GM23338 (cell line): Measurements from ENCODE around the gene KIF25. TPM values are rescaled to one million over a fixed set of nuclear protein-coding genes. Genes with fewer than 3 reads are reported as not detected.

Source experiments
- ATAC-seq: fragments of 200-7000 bp; cut with Tn5 transposase; 3 replicates; pipeline ENCODE4 v1.9.1; 2020
- DNase-seq: peaks from one replicate; pipeline ENCODE4 v3.0.0-alpha.2; 2015; ENCODE audit warnings: low spot score
- H2AFZ ChIP-seq: fragments of 200-600 bp; sonication (generic); 2 replicates; pipeline ENCODE4 v1.8.0; 2016; ENCODE audit warnings: antibody characterized with exemption, mild to moderate bottlenecking, moderate library complexity
- H3F3A ChIP-seq: fragments of 200-600 bp; sonication (generic); replicated peaks from 2 replicates; pipeline ENCODE4 v1.8.0; 2017; ENCODE audit warnings: antibody characterized with exemption, mixed run types, low read depth
- H3K27ac ChIP-seq: fragments of 200-600 bp; sonication (generic); 2 replicates; pipeline ENCODE4 v1.6.1; 2016; ENCODE audit warnings: low read depth
- H3K27me3 ChIP-seq: fragments of 200-600 bp; sonication (generic); 2 replicates; pipeline ENCODE4 v1.8.0; 2016; ENCODE audit warnings: mild to moderate bottlenecking, mixed run types, moderate library complexity; ENCODE audit not compliant: insufficient read depth
- H3K36me3 ChIP-seq: fragments of 200-600 bp; sonication (generic); 2 replicates; pipeline ENCODE4 v1.8.0; 2016; ENCODE audit warnings: mild to moderate bottlenecking; ENCODE audit not compliant: insufficient read depth
- H3K4me1 ChIP-seq: fragments of 200-600 bp; sonication (generic); 2 replicates; pipeline ENCODE4 v1.8.0; 2016; ENCODE audit warnings: mild to moderate bottlenecking, moderate library complexity; ENCODE audit not compliant: insufficient read depth
- H3K4me2 ChIP-seq: fragments of 200-600 bp; sonication (generic); 2 replicates; pipeline ENCODE4 v1.7.1; 2017; ENCODE audit warnings: mixed run types
- H3K4me3 ChIP-seq: fragments of 200-600 bp; sonication (generic); 2 replicates; pipeline ENCODE4 v1.6.1; 2016; ENCODE audit warnings: mixed run types
- H3K79me2 ChIP-seq: fragments of 200-600 bp; sonication (generic); replicated peaks from 2 replicates; pipeline ENCODE4 v1.8.0; 2017; ENCODE audit warnings: mild to moderate bottlenecking; ENCODE audit not compliant: insufficient read depth
- H3K9me2 ChIP-seq: fragments of 200-600 bp; sonication (generic); 2 replicates; pipeline ENCODE4 v1.8.0; 2017; ENCODE audit not compliant: insufficient read depth
- H4K20me1 ChIP-seq: fragments of 200-600 bp; sonication (generic); replicated peaks from 2 replicates; pipeline ENCODE4 v1.8.0; 2017; ENCODE audit warnings: mild to moderate bottlenecking; ENCODE audit not compliant: insufficient read depth
- H3K27ac Mint-ChIP-seq: 2 replicates; pipeline ENCODE4 v1.8.0; 2020; ENCODE audit warnings: inconsistent platforms, mild to moderate bottlenecking, moderate library complexity, mixed read lengths
- H3K27me3 Mint-ChIP-seq: 3 replicates; pipeline ENCODE4 v1.8.0; 2022; ENCODE audit warnings: low read depth, mild to moderate bottlenecking, moderate library complexity, mixed read lengths, inconsistent platforms; ENCODE audit not compliant: insufficient read depth, poor library complexity
- H3K36me3 Mint-ChIP-seq: 3 replicates; pipeline ENCODE4 v1.8.0; 2021; ENCODE audit warnings: low read depth, mild to moderate bottlenecking, inconsistent platforms, moderate library complexity, mixed read lengths
- H3K4me1 Mint-ChIP-seq: 3 replicates; pipeline ENCODE4 v1.8.0; 2020; ENCODE audit warnings: mild to moderate bottlenecking, inconsistent platforms, mixed read lengths
- H3K4me3 Mint-ChIP-seq: 3 replicates; pipeline ENCODE4 v1.8.0; 2021; ENCODE audit warnings: moderate library complexity, mild to moderate bottlenecking, inconsistent platforms, mixed read lengths
- H3K9me3 Mint-ChIP-seq: 3 replicates; pipeline ENCODE4 v1.8.0; 2020; ENCODE audit warnings: moderate library complexity, mild to moderate bottlenecking, inconsistent platforms, mixed read lengths
- CREB1 ChIP-seq: fragments of 250-450 bp; sonication (Bioruptor Pico); IDR thresholded peaks from 2 replicates; pipeline ENCODE4 v1.5.0; 2020; ENCODE audit warnings: low read depth, mild to moderate bottlenecking, moderate library complexity
- CTCF ChIP-seq, 2 experiments: fragments of 200-600 bp in 1 of 2; sonication (generic) in 1 of 2; conservative IDR thresholded peaks; 2 replicates each; pipeline versions ENCODE4 v1.5.1 to v1.6.1; 2016 to 2017; ENCODE audit warnings: antibody characterized with exemption in 2 of 2, low read depth in 2 of 2, mild to moderate bottlenecking in 2 of 2, moderate library complexity in 1 of 2
- EZH2 ChIP-seq: fragments of 200-600 bp; sonication (generic); IDR thresholded peaks from one replicate; pipeline ENCODE4 v1.8.0; 2017; ENCODE audit warnings: antibody characterized with exemption, mild to moderate bottlenecking, low read depth; ENCODE audit not compliant: unreplicated experiment
- EZH2phosphoT487 ChIP-seq: fragments of 200-600 bp; sonication (generic); IDR thresholded peaks from one replicate; pipeline ENCODE4 v1.8.1; 2018; ENCODE audit warnings: antibody characterized with exemption; ENCODE audit not compliant: unreplicated experiment
- JUNB ChIP-seq: IDR thresholded peaks from one replicate; pipeline ENCODE4 v1.6.1; 2016; ENCODE audit warnings: antibody characterized with exemption; ENCODE audit not compliant: unreplicated experiment
- NANOG ChIP-seq: IDR thresholded peaks from 2 replicates; pipeline ENCODE4 v1.6.1; 2016; ENCODE audit warnings: antibody characterized with exemption, borderline replicate concordance
- POLR2AphosphoS5 ChIP-seq: IDR thresholded peaks from 2 replicates; pipeline ENCODE4 v1.6.1; 2016; ENCODE audit warnings: antibody characterized with exemption, low read depth
- STAT1 ChIP-seq: IDR thresholded peaks from one replicate; pipeline ENCODE4 v1.6.1; 2016; ENCODE audit warnings: antibody characterized with exemption; ENCODE audit not compliant: unreplicated experiment
- ZNF114 ChIP-seq: fragments of 250-450 bp; sonication (Bioruptor Pico); IDR thresholded peaks from 2 replicates; pipeline ENCODE4 v1.5.0; 2020; ENCODE audit warnings: mild to moderate bottlenecking, moderate library complexity
- ZNF331 ChIP-seq: fragments of 250-450 bp; sonication (Bioruptor Pico); IDR thresholded peaks from 2 replicates; pipeline ENCODE4 v1.5.0; 2020; ENCODE audit warnings: low read depth, mild to moderate bottlenecking, moderate library complexity
- polyA plus RNA-seq: library from polyadenylated mRNA; unstranded; fragments of >200 nt; fragmentation: Nextera tagmentation; extraction: Ambion mirVana; gene quantifications from 2 replicates; pipeline ENCODE4 v1.2.1, GENCODE V29; 2016
- total RNA-seq: library from RNA; depleted of rRNA; stranded (reverse); fragments of >200 nt; shearing (Covaris generic); gene quantifications from 2 replicates; pipeline ENCODE4 v1.2.3, GENCODE V29; 2014
- TF ChIP-seq, protein P1 (sequence below): fragments of 250-450 bp; sonication (Bioruptor Pico); IDR thresholded peaks from 2 replicates; pipeline ENCODE4 v1.5.0; 2020; ENCODE audit warnings: mild to moderate bottlenecking, moderate library complexity
- TF ChIP-seq, protein P2 (sequence below): IDR thresholded peaks from one replicate; pipeline ENCODE4 v1.6.1; 2018; ENCODE audit warnings: antibody characterized with exemption; ENCODE audit not compliant: unreplicated experiment
- TF ChIP-seq, protein P3 (sequence below): IDR thresholded peaks from 2 replicates; pipeline ENCODE4 v1.6.1; 2016; ENCODE audit warnings: antibody characterized with exemption

The KIF25 gene
- total and polyA plus RNA-seq, 2 experiments from 2014 or later: 0.69 to 0.76 TPM

DNA sequence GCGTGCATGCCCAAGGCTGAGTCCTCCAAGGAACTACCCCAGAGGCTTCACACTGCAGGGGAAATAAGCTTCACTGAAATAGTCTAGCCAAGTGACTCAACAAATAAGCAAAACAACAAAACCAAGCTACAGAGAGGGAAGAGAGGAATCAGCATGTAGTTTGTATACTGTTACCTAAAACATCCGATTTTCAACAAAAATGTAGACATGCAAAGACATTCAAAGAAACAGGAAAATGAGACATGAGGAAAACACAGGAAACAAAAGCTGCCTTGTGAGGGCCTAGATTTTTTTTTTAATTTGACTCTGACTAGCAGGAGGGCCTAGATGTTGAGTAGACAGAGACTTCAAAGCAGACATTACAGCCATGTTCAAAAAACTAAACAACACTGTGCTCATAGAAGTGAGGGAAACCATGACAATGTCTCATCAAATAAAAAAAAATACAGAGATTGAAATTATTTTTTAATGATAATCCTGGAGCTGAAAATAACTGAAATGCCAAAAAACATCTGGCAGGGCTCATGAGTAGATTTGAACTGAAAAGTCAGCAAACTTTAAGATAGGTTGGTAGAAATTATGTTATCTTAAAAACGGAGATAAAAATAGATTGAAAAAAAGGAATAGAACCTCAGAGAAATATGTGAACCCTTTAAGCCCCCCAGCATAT, 16.4 kb upstream of the KIF25 start:
- Histone ChIP-seq H3F3A (no peaks in the 10 kb centered on the region), H3K4me1 (no peaks in the 10 kb centered on the region), H3K27ac (no peak overlapping the region), H2AFZ (no peak overlapping the region), H3K4me2 (no peak overlapping the region), H3K79me2 (no peaks in the 10 kb centered on the region), H3K36me3 (no peaks in the 10 kb centered on the region), H3K9me2 (peaks cover 6% of the 10 kb centered on the region; the same call in 1 of the 2 replicates), H3K4me3 (no peak overlapping the region), H4K20me1 (no peaks in the 10 kb centered on the region), H3K27me3 (no peaks in the 10 kb centered on the region)
- Mint-ChIP-seq H3K27me3 (peaks cover 1% of the 10 kb centered on the region), H3K4me1 (no peaks in the 10 kb centered on the region; the same call in 2 of the 3 replicates), H3K36me3 (peaks cover 13% of the 10 kb centered on the region), H3K9me3 (peaks cover 16% of the 10 kb centered on the region; the same call in 2 of the 3 replicates), H3K27ac (no peak overlapping the region), H3K4me3 (no peak overlapping the region)
- DNase-seq (no peak), ATAC-seq (no peak)
- no peak for TF ChIP-seq EZH2phosphoT487
- TF ChIP-seq EZH2: no peak
- no peak for TF ChIP-seq NANOG
- TF ChIP-seq, protein P1, sequence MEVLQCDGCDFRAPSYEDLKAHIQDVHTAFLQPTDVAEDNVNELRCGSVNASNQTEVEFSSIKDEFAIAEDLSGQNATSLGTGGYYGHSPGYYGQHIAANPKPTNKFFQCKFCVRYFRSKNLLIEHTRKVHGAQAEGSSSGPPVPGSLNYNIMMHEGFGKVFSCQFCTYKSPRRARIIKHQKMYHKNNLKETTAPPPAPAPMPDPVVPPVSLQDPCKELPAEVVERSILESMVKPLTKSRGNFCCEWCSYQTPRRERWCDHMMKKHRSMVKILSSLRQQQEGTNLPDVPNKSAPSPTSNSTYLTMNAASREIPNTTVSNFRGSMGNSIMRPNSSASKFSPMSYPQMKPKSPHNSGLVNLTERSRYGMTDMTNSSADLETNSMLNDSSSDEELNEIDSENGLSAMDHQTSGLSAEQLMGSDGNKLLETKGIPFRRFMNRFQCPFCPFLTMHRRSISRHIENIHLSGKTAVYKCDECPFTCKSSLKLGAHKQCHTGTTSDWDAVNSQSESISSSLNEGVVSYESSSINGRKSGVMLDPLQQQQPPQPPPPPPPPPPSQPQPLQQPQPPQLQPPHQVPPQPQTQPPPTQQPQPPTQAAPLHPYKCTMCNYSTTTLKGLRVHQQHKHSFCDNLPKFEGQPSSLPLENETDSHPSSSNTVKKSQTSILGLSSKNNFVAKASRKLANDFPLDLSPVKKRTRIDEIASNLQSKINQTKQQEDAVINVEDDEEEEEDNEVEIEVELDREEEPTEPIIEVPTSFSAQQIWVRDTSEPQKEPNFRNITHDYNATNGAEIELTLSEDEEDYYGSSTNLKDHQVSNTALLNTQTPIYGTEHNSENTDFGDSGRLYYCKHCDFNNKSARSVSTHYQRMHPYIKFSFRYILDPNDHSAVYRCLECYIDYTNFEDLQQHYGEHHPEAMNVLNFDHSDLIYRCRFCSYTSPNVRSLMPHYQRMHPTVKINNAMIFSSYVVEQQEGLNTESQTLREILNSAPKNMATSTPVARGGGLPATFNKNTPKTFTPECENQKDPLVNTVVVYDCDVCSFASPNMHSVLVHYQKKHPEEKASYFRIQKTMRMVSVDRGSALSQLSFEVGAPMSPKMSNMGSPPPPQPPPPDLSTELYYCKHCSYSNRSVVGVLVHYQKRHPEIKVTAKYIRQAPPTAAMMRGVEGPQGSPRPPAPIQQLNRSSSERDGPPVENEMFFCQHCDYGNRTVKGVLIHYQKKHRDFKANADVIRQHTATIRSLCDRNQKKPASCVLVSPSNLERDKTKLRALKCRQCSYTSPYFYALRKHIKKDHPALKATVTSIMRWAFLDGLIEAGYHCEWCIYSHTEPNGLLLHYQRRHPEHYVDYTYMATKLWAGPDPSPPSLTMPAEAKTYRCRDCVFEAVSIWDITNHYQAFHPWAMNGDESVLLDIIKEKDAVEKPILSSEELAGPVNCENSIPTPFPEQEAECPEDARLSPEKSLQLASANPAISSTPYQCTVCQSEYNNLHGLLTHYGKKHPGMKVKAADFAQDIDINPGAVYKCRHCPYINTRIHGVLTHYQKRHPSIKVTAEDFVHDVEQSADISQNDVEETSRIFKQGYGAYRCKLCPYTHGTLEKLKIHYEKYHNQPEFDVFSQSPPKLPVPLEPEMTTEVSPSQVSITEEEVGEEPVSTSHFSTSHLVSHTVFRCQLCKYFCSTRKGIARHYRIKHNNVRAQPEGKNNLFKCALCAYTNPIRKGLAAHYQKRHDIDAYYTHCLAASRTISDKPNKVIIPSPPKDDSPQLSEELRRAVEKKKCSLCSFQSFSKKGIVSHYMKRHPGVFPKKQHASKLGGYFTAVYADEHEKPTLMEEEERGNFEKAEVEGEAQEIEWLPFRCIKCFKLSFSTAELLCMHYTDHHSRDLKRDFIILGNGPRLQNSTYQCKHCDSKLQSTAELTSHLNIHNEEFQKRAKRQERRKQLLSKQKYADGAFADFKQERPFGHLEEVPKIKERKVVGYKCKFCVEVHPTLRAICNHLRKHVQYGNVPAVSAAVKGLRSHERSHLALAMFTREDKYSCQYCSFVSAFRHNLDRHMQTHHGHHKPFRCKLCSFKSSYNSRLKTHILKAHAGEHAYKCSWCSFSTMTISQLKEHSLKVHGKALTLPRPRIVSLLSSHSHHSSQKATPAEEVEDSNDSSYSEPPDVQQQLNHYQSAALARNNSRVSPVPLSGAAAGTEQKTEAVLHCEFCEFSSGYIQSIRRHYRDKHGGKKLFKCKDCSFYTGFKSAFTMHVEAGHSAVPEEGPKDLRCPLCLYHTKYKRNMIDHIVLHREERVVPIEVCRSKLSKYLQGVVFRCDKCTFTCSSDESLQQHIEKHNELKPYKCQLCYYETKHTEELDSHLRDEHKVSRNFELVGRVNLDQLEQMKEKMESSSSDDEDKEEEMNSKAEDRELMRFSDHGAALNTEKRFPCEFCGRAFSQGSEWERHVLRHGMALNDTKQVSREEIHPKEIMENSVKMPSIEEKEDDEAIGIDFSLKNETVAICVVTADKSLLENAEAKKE: no peak
- TF ChIP-seq CTCF (conservative IDR thresholded peaks at IDR 0.05; ENCODE audit: low read depth in 2 of 2): no peak
- no peak for TF ChIP-seq ZNF331
- no peak for TF ChIP-seq ZNF114 (CRISPR knock-in tag)
- no peak for TF ChIP-seq JUNB
- TF ChIP-seq STAT1: no peak
- TF ChIP-seq, protein P2, sequence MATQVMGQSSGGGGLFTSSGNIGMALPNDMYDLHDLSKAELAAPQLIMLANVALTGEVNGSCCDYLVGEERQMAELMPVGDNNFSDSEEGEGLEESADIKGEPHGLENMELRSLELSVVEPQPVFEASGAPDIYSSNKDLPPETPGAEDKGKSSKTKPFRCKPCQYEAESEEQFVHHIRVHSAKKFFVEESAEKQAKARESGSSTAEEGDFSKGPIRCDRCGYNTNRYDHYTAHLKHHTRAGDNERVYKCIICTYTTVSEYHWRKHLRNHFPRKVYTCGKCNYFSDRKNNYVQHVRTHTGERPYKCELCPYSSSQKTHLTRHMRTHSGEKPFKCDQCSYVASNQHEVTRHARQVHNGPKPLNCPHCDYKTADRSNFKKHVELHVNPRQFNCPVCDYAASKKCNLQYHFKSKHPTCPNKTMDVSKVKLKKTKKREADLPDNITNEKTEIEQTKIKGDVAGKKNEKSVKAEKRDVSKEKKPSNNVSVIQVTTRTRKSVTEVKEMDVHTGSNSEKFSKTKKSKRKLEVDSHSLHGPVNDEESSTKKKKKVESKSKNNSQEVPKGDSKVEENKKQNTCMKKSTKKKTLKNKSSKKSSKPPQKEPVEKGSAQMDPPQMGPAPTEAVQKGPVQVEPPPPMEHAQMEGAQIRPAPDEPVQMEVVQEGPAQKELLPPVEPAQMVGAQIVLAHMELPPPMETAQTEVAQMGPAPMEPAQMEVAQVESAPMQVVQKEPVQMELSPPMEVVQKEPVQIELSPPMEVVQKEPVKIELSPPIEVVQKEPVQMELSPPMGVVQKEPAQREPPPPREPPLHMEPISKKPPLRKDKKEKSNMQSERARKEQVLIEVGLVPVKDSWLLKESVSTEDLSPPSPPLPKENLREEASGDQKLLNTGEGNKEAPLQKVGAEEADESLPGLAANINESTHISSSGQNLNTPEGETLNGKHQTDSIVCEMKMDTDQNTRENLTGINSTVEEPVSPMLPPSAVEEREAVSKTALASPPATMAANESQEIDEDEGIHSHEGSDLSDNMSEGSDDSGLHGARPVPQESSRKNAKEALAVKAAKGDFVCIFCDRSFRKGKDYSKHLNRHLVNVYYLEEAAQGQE: no peak
- no peak for TF ChIP-seq POLR2AphosphoS5
- TF ChIP-seq, protein P3, sequence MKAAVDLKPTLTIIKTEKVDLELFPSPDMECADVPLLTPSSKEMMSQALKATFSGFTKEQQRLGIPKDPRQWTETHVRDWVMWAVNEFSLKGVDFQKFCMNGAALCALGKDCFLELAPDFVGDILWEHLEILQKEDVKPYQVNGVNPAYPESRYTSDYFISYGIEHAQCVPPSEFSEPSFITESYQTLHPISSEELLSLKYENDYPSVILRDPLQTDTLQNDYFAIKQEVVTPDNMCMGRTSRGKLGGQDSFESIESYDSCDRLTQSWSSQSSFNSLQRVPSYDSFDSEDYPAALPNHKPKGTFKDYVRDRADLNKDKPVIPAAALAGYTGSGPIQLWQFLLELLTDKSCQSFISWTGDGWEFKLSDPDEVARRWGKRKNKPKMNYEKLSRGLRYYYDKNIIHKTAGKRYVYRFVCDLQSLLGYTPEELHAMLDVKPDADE: no peak
- no peak for TF ChIP-seq CREB1
